Pancreas (tissue), 10 donors: ENCODE data around the gene STRN4. TPM values are rescaled to one million over a fixed set of nuclear protein-coding genes. Genes with fewer than 3 reads are reported as not detected.

Experiments used
- ATAC-seq, 4 donors: fragments of 200-7000 bp; cut with Tn5 transposase; one replicate each; pipeline versions ENCODE4 v1.8.0 to v1.9.1; 2020; ENCODE audit warnings: mild to moderate bottlenecking in 4 of 4, moderate library complexity in 4 of 4
- DNase-seq, 6 donors: peaks; one replicate each; pipeline ENCODE4 v3.0.0-alpha.2; 2020
- FAIRE-seq: peaks from 2 replicates; lab custom pipeline; 2012; peaks lifted over from hg19 to GRCh38; lab: Jason Lieb, UNC
- H3K27ac ChIP-seq, 4 donors: fragments of 200-600 bp; sonication (generic); 1 replicate in 3 of 4; 2 replicates in 1 of 4; pipeline versions ENCODE4 v1.5.0 to v1.8.0; 2020
- H3K27me3 ChIP-seq, 4 donors: fragments of 200-600 bp; one replicate each; pipeline ENCODE4 v1.8.0; 2021
- H3K36me3 ChIP-seq, 3 donors: fragments of 200-600 bp; sonication (generic) in 1 of 3; one replicate each; pipeline versions ENCODE4 v1.5.0 to v1.8.0; 2020 to 2021
- H3K4me1 ChIP-seq, 3 donors: fragments of 200-600 bp; one replicate each; pipeline ENCODE4 v1.8.0; 2021
- H3K4me3 ChIP-seq, 4 donors: fragments of 200-600 bp; sonication (generic) in 2 of 4; one replicate each; pipeline versions ENCODE4 v1.5.0 to v1.8.0; 2020 to 2021
- H3K9me3 ChIP-seq, 4 donors: fragments of 200-600 bp; one replicate each; pipeline ENCODE4 v1.8.0; 2021
- CTCF ChIP-seq, 4 donors: fragments of 200-600 bp; sonication (generic) in 3 of 4; IDR thresholded peaks; one replicate each; pipeline versions ENCODE4 v1.5.0 to v1.8.0; 2021; ENCODE audit warnings: antibody characterized with exemption in 4 of 4
- WGBS, 2 donors: extraction: QIAGEN DNeasy Blood & Tissue Kit; methylation state at CpG; one replicate each; pipeline ENCODE4 v1.1.7; 2013; 5-methylcytosine and 5-hydroxymethylcytosine counted together
- intact Hi-C, 3 donors: fragments of 100-400 bp; cut with DNase I; formaldehyde crosslinking; loops; one replicate each; pipeline versions ENCODE4 v1.11.1 to v1.14.2; 2022
- polyA plus RNA-seq, 2 donors: library from polyadenylated mRNA; stranded (reverse); fragments of 200-250 nt; gene quantifications; one replicate each; pipeline ENCODE4 v1.2.3, GENCODE V29; 2013
- total RNA-seq, 6 donors: library from RNA; stranded (reverse); fragmentation: NEBNext Ultra II Directional in 4 of 6; extraction: Animal tissue kit (Norgen Biotek cat#: 25700) in 4 of 6; gene quantifications; one replicate each; pipeline versions ENCODE4 v1.2.1 to v1.2.4, GENCODE V29; 2021 to 2023
- donor health status: healthy with polysubstance abuse.
- donor health status: DM: no; HTN: no; CAD: no; lungs with moderate emphysema.
- donor health status: DM: no; HTN: no; CAD: no.
- donor health status: control.
- donor health status: control.
- donor health status: Bipolar disorder and iron deficiency.
- donor health status: DM: yes; HTN: yes; CAD: no.
- donor health status: DM: no; HTN: no; CAD: no.
- donor health status: DM: no; HTN: no; CAD: no.
- donor health status: DM: yes; HTN: yes; CAD: no.

The STRN4 gene
- total and polyA plus RNA-seq, 8 donors, result 26.4 to 48.0 (median 37.7) TPM

DNA sequence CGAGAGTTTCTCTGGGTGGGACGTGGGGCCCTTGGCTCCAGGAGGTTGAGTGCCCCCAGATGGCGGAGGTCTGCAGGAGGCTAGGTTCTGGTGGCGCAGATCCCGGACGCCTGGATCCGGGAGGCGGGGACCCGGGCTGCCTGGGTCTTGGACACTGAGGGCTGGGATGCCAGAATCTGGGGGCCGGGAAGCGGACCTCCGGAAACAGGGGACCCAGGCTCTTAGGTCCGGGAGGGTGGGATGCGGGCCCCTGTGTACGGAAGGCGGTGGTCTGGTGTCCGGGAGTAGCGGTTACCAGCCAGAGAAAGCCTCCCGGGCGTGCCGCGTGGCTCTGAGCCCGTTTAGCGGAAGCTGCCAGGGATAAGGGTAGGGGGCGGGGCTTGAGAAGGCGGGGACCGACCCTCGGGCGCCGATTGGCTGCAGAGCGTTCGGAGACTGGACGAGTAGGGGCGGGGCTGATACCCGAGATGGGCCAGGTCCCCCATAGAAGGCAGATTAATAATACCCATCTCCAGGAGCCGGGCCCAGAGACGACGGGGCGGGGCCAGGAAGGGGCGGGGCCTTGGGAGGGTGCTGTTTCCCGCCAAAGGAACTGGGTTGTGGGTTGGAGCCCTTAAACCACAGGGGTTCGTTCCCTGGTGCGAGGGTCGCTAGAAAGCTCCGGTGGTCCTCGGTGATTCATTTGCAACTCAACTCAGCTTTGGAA is 42.2 kb upstream of the STRN4 start, which contains the start of gene SLC1A5:
SLC1A5 (minus strand) TSS at position 333 of the 706 bp plus-strand sequence. CDS start 629 bp downstream, outside the sequence.
- peak within 1 kb of the TSS; percentile 47 to 76 (median 53) for H3K4me3 ChIP-seq
- 2% methylated on average over 41 to 46 of the region's 46 CpGs for WGBS, 2 donors
- peaks cover 3 to 6% (median 4%) of the 10 kb centered on the region in 3 donors for H3K4me1 ChIP-seq
- intact Hi-C loops, result no loop called here
- ATAC-seq (peak; percentile 80 to 91 (median 88)), FAIRE-seq (no peak), DNase-seq (peak; percentile 89 to 97 (median 94))
- H3K27me3 ChIP-seq, result no peaks in the 10 kb centered on the region
- H3K36me3 ChIP-seq, result no peaks in the 10 kb centered on the region
- H3K9me3 ChIP-seq, result no peaks in the 10 kb centered on the region
- H3K27ac ChIP-seq, result peak within 1 kb of the TSS; percentile 54 to 71 (median 64)
- no peak for TF ChIP-seq CTCF (IDR thresholded peaks at IDR 0.05)

DNA sequence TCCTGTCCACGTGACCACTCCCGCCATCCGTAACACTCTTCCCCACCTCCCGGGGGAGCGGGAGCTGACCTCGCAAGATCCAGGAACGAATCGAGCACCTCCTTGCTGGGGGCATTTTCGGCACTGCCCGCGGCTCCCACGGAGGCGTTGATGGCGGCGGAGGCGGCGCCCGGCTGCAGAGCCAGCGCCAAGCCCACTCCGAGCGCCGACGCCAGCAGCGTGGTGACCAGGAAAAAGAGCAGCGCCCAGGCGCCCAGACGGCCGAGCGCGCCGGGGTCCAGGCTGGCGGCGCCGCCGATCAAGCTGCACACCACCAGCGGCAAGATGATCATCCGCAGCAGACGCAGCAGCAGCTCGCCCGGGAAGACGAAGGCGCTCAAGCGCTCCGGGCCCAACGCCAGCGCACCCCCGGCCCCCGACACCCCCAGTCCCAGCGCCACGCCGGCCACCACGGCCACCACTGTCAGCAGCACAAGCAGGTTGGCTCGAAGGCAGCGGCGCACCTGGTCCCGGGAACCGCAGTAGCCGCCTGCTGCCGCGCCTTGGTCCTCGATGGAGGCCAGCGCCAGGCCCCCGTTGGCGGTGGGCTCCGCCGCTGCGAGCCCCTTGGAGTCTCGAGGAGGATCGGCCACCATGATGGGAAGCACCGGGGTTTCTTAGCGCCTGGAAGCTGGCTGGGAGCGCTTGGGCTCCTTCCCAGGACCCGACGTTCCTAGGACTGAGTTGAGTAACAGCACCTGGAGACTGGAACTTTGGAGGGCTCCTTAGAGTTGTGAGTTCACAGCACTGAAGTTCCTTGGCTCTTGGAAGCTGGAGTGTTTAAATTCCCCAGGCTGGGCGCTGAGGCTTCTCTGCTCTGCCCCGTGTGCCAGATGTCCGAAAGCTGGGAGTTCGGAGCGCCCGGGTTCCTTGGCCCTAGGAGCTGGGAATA is 41.3 kb upstream of the STRN4 start:
- Histone ChIP-seq H3K27me3 (no peaks in the 10 kb centered on the region), H3K4me3 (peak overlapping the region; percentile 47 to 76 (median 53)), H3K36me3 (no peaks in the 10 kb centered on the region), H3K27ac (peak overlapping the region; percentile 54 to 71 (median 64)), H3K9me3 (no peaks in the 10 kb centered on the region), H3K4me1 (peaks cover 3 to 6% (median 4%) of the 10 kb centered on the region in 3 donors)
- no peak for TF ChIP-seq CTCF (IDR thresholded peaks at IDR 0.05)
- ATAC-seq (peak; percentile 24 to 51 (median 35)), FAIRE-seq (no peak), DNase-seq (peak in 5 of 6 donors; percentile 34 to 87 (median 62))
- intact Hi-C loops, result no loop called here
- WGBS, 2 donors, result 2% methylated on average over 71 to 80 of the region's 80 CpGs

GRCh38 chr19:46787040-46787330 is 40.7 kb upstream of the STRN4 start:
- DNase-seq (no peak), ATAC-seq (no peak), FAIRE-seq (no peak)
- no peak for TF ChIP-seq CTCF (IDR thresholded peaks at IDR 0.05)
- peak overlapping the region; percentile 47 to 76 (median 53) for H3K4me3 ChIP-seq
- intact Hi-C loops, result no loop called here
- H3K9me3 ChIP-seq, result no peaks in the 10 kb centered on the region
- no peaks in the 10 kb centered on the region for H3K36me3 ChIP-seq
- peak overlapping the region; percentile 54 to 71 (median 64) for H3K27ac ChIP-seq
- 25 to 31% methylated on average over 5 of the region's 5 CpGs for WGBS, 2 donors
- peaks cover 3 to 6% (median 4%) of the 10 kb centered on the region in 3 donors for H3K4me1 ChIP-seq
- no peaks in the 10 kb centered on the region for H3K27me3 ChIP-seq

- intact Hi-C loops, result no loop called here
- Histone ChIP-seq H3K4me3 (peak overlapping the region; percentile 7 to 76 (median 49)), H3K9me3 (no peaks in the 10 kb centered on the region), H3K27ac (peak overlapping the region; percentile 54 to 71 (median 64)), H3K36me3 (no peaks in the 10 kb centered on the region), H3K4me1 (peaks cover 3 to 6% (median 4%) of the 10 kb centered on the region in 3 donors), H3K27me3 (no peaks in the 10 kb centered on the region)
- ATAC-seq (peak; percentile 36 to 64 (median 36)), DNase-seq (peak; percentile 43 to 68 (median 60)), FAIRE-seq (no peak)
- WGBS, 2 donors, result 39 to 51% methylated on average over 19 to 20 of the region's 20 CpGs
- no peak for TF ChIP-seq CTCF (IDR thresholded peaks at IDR 0.05)
Observed at GRCh38 chr19:46786236-46787039, 40.2 kb upstream of the STRN4 start.
